Measurements from ENCODE around the gene C1orf35. TPM values are rescaled to one million over a fixed set of nuclear protein-coding genes. Genes with fewer than 3 reads are reported as not detected.

The C1orf35 gene
- total RNA-seq, 1 donor from 2014 or later: 20.2 TPM

- no peak overlapping the region for H3K27ac Mint-ChIP-seq
- H3K4me3 Mint-ChIP-seq: no peak overlapping the region
- no peaks in the 10 kb centered on the region for H3K9me3 Mint-ChIP-seq
- no peak for TF ChIP-seq CTCF (IDR thresholded peaks at IDR 0.05; ENCODE audit: unreplicated experiment)
- no peak for DNase-seq (ENCODE audit: low spot score in 2 of 2, unreplicated experiment in 2 of 2)
- H3K27me3 Mint-ChIP-seq (ENCODE audit: low read depth): no peaks in the 10 kb centered on the region
- peaks cover 18% of the 10 kb centered on the region for H3K4me1 Mint-ChIP-seq
- no peaks in the 10 kb centered on the region for H3K36me3 Mint-ChIP-seq
These were observed 23.4 kb downstream of the C1orf35 start for GRCh38 chr1:228079601-228080263.

GRCh38 chr1:228079013-228079412 lies 24.1 kb downstream of the C1orf35 start:
- Mint-ChIP-seq H3K27me3 (ENCODE audit: low read depth) (peaks cover 4% of the 10 kb centered on the region), H3K27ac (no peak overlapping the region), H3K36me3 (no peaks in the 10 kb centered on the region), H3K9me3 (no peaks in the 10 kb centered on the region), H3K4me3 (no peak overlapping the region), H3K4me1 (peaks cover 13% of the 10 kb centered on the region)
- TF ChIP-seq CTCF (IDR thresholded peaks at IDR 0.05; ENCODE audit: unreplicated experiment): no peak
- DNase-seq (ENCODE audit: low spot score in 2 of 2, unreplicated experiment in 2 of 2): no peak

GRCh38 chr1:228077565-228078330 lies 25.4 kb downstream of the C1orf35 start:
- Mint-ChIP-seq H3K27me3 (ENCODE audit: low read depth) (peaks cover 5% of the 10 kb centered on the region), H3K4me1 (peaks cover 10% of the 10 kb centered on the region), H3K4me3 (no peak overlapping the region), H3K9me3 (no peaks in the 10 kb centered on the region), H3K27ac (no peak overlapping the region), H3K36me3 (no peaks in the 10 kb centered on the region)
- no peak for TF ChIP-seq CTCF (IDR thresholded peaks at IDR 0.05; ENCODE audit: unreplicated experiment)
- no peak for DNase-seq (ENCODE audit: low spot score in 2 of 2, unreplicated experiment in 2 of 2)

- no peaks in the 10 kb centered on the region for H3K36me3 Mint-ChIP-seq
- peaks cover 9% of the 10 kb centered on the region for H3K27me3 Mint-ChIP-seq (ENCODE audit: low read depth)
- DNase-seq (ENCODE audit: low spot score in 2 of 2, unreplicated experiment in 2 of 2): no peak
- no peak overlapping the region for H3K27ac Mint-ChIP-seq
- TF ChIP-seq CTCF (IDR thresholded peaks at IDR 0.05; ENCODE audit: unreplicated experiment): no peak
- H3K4me1 Mint-ChIP-seq: peaks cover 10% of the 10 kb centered on the region
- H3K9me3 Mint-ChIP-seq: no peaks in the 10 kb centered on the region
- no peak overlapping the region for H3K4me3 Mint-ChIP-seq
These were observed 26.2 kb downstream of the C1orf35 start for GRCh38 chr1:228076796-228077430.

GRCh38 chr1:228075801-228076271 lies 27.3 kb downstream of the C1orf35 start:
- Mint-ChIP-seq H3K4me3 (no peak overlapping the region), H3K4me1 (peaks cover 4% of the 10 kb centered on the region), H3K27ac (no peak overlapping the region), H3K9me3 (no peaks in the 10 kb centered on the region), H3K27me3 (ENCODE audit: low read depth) (peaks cover 15% of the 10 kb centered on the region), H3K36me3 (no peaks in the 10 kb centered on the region)
- TF ChIP-seq CTCF (IDR thresholded peaks at IDR 0.05; ENCODE audit: unreplicated experiment): no peak
- DNase-seq (ENCODE audit: low spot score in 2 of 2, unreplicated experiment in 2 of 2): no peak

All from mesothelial cell of epicardium (in vitro differentiated cells).